Activated naive CD4-positive, alpha-beta T cell (primary cell): ENCODE data around the gene WLS.
"Not testable (repeated sequence)": the region's sequence is repeated elsewhere in the genome, so short reads cannot be mapped to it uniquely, and the experiment has no call there.

Experiments
- DNase-seq, 4 experiments: peaks; one replicate each; lab custom pipeline; 2025; lab: John Stamatoyannopoulos, UW

WLS gene

GRCh38 chr1:68232289-68233148 lies at the start of gene WLS:
Gene WLS, minus strand, starts transcription at chr1:68232523. Its CDS starts 224 bp downstream, at chr1:68232299.
- DNase-seq, result no peak

- no peak for DNase-seq
These were observed 48.0 kb upstream of the WLS start for GRCh38 chr1:68280286-68280685.

- no peak for DNase-seq
These were observed 47.5 kb upstream of the WLS start for GRCh38 chr1:68279846-68280245.

GRCh38 chr1:68278221-68278620 lies 45.9 kb upstream of the WLS start:
- no peak for DNase-seq

- DNase-seq, result no peak
These were observed 44.1 kb upstream of the WLS start for GRCh38 chr1:68276448-68276847.

GRCh38 chr1:68273530-68273929 lies 41.2 kb upstream of the WLS start:
- no peak for DNase-seq

- DNase-seq, result no peak
These were observed 39.3 kb upstream of the WLS start for GRCh38 chr1:68271596-68271995.

- DNase-seq, result no peak
These were observed 38.6 kb upstream of the WLS start for GRCh38 chr1:68270951-68271350.

GRCh38 chr1:68269637-68270430 lies 37.5 kb upstream of the WLS start:
- no peak for DNase-seq

GRCh38 chr1:68268896-68269483 lies 36.7 kb upstream of the WLS start:
- no peak for DNase-seq

GRCh38 chr1:68256824-68257223 lies 24.5 kb upstream of the WLS start:
- DNase-seq, result not testable (repeated sequence)

GRCh38 chr1:68255301-68255700 lies 23.0 kb upstream of the WLS start:
- no peak for DNase-seq

GRCh38 chr1:68254667-68255226 lies 22.4 kb upstream of the WLS start:
- DNase-seq, result no peak

- DNase-seq, result no peak
These were observed 4.7 kb upstream of the WLS start for GRCh38 chr1:68237040-68237439.

GRCh38 chr1:68234094-68234493 lies 1.8 kb upstream of the WLS start:
- no peak for DNase-seq

GRCh38 chr1:68233202-68233601 lies 879 bp upstream of the WLS start:
- DNase-seq, result no peak

- no peak for DNase-seq
These were observed 565 bp downstream of the WLS start for GRCh38 chr1:68231627-68232288.

GRCh38 chr1:68230901-68231626 lies 1.3 kb downstream of the WLS start:
- DNase-seq, result no peak

GRCh38 chr1:68230484-68230802 lies 1.9 kb downstream of the WLS start:
- DNase-seq, result no peak

GRCh38 chr1:68229650-68230483 lies 2.5 kb downstream of the WLS start:
- no peak for DNase-seq
